ENCODE data around the gene BCL7A.
"Not testable (repeated sequence)": the region's sequence is repeated elsewhere in the genome, so short reads cannot be mapped to it uniquely, and the experiment has no call there.

Gene BCL7A

DNA sequence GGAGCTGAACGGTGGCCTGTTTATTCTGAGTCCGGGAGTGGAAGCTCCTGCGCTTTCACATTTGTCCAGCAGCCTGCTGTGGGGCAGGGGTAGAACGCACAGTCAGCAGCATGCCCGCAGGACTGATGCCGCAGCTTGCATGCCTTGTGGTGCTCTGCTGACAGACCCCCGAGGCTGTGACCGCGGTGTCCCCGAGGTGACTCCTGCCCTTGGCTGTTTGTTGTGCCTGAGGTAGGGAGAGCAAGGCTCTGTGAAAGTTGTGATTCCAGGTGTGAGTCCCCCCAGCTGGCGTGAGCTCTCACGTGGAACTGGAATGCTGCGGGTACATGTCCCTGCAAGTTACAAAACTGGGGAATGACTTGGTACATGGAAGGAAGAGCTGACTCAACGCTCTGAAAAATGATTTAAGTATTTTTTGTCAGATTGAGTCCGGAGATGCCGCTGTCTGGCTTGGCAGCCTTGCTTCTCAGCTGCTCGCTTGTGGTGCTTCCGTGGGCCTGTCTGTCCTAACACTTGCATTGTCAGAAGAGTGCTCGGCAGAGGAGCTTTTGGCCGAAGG is 75.0 kb downstream of the BCL7A start:
- DNase-seq, result no peak

DNA sequence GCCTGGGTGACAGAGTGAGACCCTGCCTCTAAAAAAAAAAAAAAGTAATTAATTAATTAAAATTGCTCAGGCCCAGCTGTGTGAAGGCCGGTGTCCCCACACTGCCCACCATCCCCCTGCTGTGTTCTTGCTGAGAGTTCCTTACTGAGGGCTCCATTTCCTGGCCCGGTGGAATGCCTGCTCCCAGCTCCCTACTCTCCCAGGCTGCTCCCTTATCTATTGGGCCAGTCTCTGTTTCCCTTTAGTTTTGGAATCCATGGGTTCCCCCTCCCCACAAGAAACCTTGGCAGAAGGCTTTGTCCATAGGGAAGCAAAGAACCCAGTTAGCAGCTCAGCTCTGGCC is 75.9 kb downstream of the BCL7A start:
- no peak for DNase-seq

DNA sequence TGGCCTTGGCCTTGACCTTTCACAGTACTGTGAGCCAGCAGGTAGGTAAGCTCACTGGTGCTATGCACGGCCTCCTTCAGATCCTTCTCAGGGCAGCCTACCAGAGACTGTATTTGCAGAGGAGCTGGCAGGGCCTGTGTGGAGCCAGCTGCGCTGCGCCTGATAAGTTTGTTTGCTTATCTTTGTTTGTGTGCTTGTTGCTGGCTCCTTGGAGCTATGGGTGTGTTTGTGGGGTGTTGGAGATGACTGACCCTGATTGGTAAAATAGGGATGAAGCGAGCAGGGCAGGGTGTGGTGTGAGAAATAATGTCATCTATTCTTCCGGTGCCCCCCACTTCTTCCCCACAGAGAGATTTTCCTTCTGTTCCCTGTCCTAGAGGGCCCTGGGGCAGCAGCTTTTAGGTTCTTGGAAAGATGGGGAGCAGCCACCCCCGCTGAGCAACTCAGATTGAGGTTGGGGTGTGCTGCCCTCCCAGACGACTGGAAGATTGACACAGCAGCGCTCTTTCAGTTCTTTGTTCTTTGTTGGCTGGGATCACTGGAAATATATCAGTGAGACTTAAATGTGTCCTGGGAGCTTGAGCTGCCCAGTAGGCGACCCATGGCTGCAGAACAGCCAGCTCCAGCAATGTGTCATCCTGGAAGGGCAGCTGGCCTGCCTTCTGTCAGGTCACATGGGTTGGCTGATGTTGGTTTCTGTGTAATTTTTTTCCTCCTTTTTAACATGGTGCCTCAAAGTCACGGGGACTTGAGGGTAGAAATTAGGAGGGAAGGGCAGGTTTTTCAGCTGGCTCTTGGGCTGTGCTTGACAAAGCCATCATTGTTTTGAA is 76.5 kb downstream of the BCL7A start:
- DNase-seq, result peak; percentile 72

DNA sequence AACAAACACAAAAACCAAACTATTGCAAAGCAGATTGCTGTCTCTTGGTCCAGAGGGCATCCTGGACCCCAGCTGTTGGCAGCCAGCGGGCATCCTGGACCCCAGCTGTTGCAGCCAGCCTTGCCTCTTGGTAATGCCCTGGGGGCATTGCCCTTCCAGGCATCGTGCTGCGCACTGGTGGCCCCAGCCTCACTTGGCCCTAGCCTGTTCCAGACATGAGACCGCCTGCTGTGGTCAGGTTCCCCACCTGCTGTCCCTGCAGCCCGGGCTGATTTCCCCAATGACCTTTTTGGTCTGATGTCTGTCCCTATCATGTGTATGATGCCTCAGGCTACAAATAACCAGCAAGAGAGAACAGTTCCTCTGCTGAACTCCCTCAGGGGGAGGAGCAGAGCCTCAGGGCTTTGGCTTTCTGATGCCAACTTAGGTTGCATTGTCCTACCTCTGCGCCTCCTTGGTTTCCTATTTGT is 77.6 kb downstream of the BCL7A start:
- DNase-seq, result no peak

DNA sequence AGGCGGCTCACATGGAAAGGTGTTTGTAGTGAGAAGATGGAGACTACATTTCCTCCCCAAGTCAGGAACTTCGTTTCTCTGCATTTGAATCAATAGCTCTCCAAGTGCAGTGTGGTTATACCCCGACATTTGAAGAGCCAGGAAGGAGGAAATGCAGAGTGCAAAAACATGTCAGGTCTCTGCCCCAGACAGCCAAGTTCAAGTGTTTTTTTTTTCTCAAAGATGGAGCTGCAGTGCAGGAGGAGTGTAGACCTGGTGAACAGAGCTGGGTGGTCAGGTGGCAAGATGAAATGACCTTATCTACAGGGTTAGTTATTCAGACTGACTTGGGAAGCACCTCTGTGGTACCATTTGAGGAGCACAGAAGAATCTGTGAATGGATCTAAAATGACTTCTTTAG is 78.2 kb downstream of the BCL7A start:
- DNase-seq, result no peak

DNA sequence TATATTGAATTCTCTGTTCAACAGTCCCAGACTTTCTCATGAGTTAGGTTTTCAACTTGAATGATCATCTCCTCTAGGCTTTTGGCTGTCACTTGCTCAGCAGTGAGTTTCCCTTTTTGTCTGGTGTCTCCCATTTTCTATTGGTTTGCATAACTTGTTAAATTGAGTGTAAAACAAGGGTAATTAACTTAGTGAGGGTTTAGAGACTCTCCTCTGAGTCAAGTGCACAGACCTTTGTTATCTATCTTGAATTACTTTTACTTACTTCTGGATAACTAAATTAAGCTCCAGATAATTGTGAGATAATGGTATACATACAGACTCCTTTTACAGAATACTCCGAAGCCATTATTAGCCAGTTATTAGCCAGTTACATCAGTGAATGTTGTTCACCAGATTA is 78.9 kb downstream of the BCL7A start:
- no peak for DNase-seq

DNA sequence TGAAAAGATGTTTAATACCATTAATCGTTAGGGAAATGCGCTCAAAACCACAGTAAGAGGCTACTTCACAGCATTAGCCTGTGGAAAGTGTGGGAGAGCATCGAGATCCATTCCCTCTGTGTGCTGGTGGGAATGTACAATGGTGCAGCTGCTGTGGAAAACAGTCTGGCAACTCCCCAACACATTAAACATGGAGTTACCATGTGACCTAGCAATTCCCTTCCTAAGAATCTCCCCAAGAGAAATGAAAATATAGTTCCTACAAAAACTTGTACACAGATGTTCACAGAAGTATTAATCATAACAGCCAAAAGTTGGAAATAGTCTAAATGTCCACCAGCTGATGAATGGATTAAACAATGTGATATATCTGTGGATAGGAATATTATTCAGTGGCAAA is 80.6 kb downstream of the BCL7A start:
- peak; percentile 69 for DNase-seq

DNA sequence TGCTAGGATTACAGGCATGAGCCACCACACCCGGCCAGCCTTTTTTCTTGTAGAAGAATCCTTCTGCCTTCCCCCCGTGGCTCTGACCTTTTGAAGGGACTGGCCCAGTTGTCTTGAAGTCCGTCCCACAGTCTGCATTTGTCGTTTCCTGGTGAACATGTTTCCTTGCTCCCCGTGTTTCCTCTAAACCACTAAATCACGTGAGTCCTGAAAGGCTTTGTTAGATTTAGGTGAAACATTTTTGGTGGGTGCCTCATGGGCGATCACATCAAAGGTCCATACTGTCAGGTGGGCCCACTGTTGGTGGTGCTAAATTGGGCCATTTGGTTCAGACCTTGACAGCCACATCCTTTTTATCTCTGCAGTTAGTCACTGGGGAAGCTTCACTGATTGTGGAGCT is 83.2 kb downstream of the BCL7A start:
- DNase-seq, result no peak

DNA sequence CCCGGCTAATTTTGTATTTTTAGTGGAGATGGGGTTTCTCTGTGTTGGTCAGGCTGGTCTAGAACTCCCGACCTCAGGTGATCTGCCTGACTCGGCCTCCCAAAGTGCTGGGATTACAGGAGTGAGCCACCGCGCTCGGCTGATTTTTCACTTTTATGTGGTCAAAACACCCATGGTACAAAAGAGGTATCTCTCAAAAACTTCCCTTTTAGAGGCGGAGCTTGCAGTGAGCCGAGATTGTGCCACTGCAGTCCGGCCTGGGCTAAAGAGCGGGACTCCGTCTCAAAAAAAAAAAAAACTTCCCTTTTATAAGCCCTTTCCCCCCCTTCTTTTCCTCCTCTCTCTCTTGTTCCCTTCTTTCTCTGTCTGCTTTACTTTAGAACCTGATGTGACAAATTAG is 83.8 kb downstream of the BCL7A start:
- DNase-seq, result not testable (repeated sequence)

DNA sequence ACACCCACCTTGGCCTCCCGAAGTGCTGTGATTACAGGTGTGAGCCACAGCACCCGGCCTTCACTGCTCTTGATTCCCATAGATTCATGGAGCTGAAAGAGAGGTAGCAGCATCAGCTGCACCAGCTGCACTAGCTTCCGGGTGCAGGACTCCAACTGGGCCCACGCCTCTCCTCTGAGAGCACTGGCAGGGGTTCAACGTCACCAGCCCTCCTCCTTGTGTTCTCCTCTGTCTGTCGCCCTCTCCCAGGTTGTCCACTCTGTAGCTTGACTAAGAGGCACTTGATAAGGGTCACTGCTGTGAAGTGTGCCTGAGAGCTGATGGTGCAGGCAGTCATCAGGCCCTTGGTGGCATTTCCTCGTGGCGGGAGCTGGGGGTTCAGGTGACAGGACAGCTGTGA is 85.2 kb downstream of the BCL7A start:
- no peak for DNase-seq

DNA sequence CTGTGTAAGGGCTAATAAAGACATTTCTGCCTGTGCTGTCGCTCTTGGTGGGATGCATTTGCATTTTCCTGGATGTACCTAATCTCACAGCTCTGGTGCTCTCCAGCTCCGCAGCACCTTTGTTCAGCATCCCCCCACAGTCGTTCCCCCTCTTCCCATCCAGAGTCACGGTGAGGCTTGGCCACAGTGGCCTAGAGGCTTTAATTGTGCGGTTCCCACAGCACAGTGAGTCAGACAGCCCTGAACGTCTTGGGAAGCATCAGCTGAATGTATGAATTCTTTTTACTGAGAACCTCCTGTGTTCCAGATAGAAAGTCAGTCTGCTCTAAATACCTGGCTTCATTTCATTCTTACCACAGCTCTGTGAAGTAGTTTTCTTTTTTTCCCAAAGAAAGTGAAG is 85.6 kb downstream of the BCL7A start:
- no peak for DNase-seq

DNA sequence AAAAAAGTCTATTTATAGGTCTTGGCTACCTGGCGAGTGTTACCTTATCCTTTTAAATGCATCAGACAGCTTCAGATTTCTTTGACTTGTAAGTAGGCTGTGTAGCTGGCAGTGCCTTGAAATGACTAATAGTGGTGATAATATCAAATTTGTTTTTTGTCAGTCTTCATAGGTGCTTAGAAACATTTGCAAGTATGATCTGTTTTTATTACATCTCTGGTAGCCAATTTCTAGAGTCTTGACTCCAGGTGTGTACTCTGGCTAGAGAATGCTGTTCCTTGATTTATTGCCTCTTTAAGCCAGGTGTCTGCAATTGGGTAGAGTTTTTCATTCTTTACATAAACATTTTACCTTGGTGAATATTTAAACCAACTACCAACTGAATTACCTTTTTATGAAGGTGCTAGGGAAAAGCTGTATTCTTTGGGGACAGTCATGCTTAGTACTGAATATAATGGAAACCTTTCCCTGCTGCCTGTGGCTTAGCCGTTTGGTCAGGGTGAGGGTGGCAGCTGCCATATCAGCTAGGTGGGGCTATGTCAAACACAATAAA is 89.5 kb downstream of the BCL7A start:
- DNase-seq, result no peak

Data from femur (tissue), 1 donor.